NCI-H526 (cell line): ENCODE results near the gene VTI1A.
"Not testable (repeated sequence)": the region's sequence is repeated elsewhere in the genome, so short reads cannot be mapped to it uniquely, and the experiment has no call there.

ENCODE experiments used
- DNase-seq, 2 experiments: peaks; one replicate each; lab custom pipeline; 2025; lab: John Stamatoyannopoulos, UW

Gene VTI1A

GRCh38 chr10:112835944-112836451, 389.0 kb downstream of the VTI1A start:
- no peak for DNase-seq

- no peak for DNase-seq
Measured at GRCh38 chr10:112838784-112839481, 391.9 kb downstream of the VTI1A start.

GRCh38 chr10:112839928-112840654, 393.1 kb downstream of the VTI1A start:
- DNase-seq = no peak

GRCh38 chr10:112841549-112841948, 394.5 kb downstream of the VTI1A start:
- no peak for DNase-seq

- no peak for DNase-seq
Measured at GRCh38 chr10:112842832-112843360, 395.9 kb downstream of the VTI1A start.

GRCh38 chr10:112843623-112844022, 396.6 kb downstream of the VTI1A start:
- DNase-seq = no peak

- DNase-seq = no peak
Measured at GRCh38 chr10:112844681-112845544, 397.9 kb downstream of the VTI1A start.

- no peak for DNase-seq
Measured at GRCh38 chr10:112847778-112848177, 400.8 kb downstream of the VTI1A start.

- no peak for DNase-seq
Measured at GRCh38 chr10:112848228-112848627, 401.2 kb downstream of the VTI1A start.

GRCh38 chr10:112848868-112849430, 401.9 kb downstream of the VTI1A start:
- no peak for DNase-seq

- no peak for DNase-seq
Measured at GRCh38 chr10:112849546-112849945, 402.5 kb downstream of the VTI1A start.

- DNase-seq = no peak
Measured at GRCh38 chr10:112851181-112851580, 404.2 kb downstream of the VTI1A start.

- DNase-seq = no peak
Measured at GRCh38 chr10:112851588-112852211, 404.7 kb downstream of the VTI1A start.

GRCh38 chr10:112852306-112852705, 405.3 kb downstream of the VTI1A start:
- no peak for DNase-seq

- no peak for DNase-seq
Measured at GRCh38 chr10:112855134-112855533, 408.1 kb downstream of the VTI1A start.

GRCh38 chr10:112857493-112857892, 410.5 kb downstream of the VTI1A start:
- no peak for DNase-seq

- DNase-seq = no peak
Measured at GRCh38 chr10:112858986-112859651, 412.1 kb downstream of the VTI1A start.

- DNase-seq = no peak
Measured at GRCh38 chr10:112859793-112860192, 412.8 kb downstream of the VTI1A start.

- not testable (repeated sequence) for DNase-seq
Measured at GRCh38 chr10:112863461-112863860, 416.4 kb downstream of the VTI1A start.
